ENCODE data around the gene RTEL1. TPM values are rescaled to one million over a fixed set of nuclear protein-coding genes. Genes with fewer than 3 reads are reported as not detected.
A peak's percentile ranks its signal among the peaks of the same experiment; 100 is the strongest.

The RTEL1 gene
- total and polyA plus RNA-seq, 8 donors: 7.6 to 70.4 (median 16.1) TPM

GRCh38 chr20:63664143-63664851 is 6.2 kb downstream of the RTEL1 start:
- no peak overlapping the region for H3K27ac ChIP-seq
- no peak overlapping the region for H3K4me3 ChIP-seq
- 91 to 92% (median 92%) methylated on average over 18 to 22 of the region's 22 CpGs for WGBS, 5 donors
- H3K27me3 ChIP-seq: no peaks in the 10 kb centered on the region
- peaks cover 54 to 93% (median 86%) of the 10 kb centered on the region in 4 donors for H3K36me3 ChIP-seq
- peaks cover 5 to 23% (median 7%) of the 10 kb centered on the region in 4 donors for H3K4me1 ChIP-seq
- intact Hi-C loops (cut with DNase I; ENCODE audit: low total_unique reads): no loop called here
- H3K9me3 ChIP-seq: no peaks in the 10 kb centered on the region
- DNase-seq: no peak
- no peak for TF ChIP-seq CTCF (IDR thresholded peaks at IDR 0.05)
- TF ChIP-seq POLR2AphosphoS5 (IDR thresholded peaks at IDR 0.05): no peak
- no peak for TF ChIP-seq EP300 (IDR thresholded peaks at IDR 0.05)
- TF ChIP-seq POLR2A (IDR thresholded peaks at IDR 0.05): no peak

DNA sequence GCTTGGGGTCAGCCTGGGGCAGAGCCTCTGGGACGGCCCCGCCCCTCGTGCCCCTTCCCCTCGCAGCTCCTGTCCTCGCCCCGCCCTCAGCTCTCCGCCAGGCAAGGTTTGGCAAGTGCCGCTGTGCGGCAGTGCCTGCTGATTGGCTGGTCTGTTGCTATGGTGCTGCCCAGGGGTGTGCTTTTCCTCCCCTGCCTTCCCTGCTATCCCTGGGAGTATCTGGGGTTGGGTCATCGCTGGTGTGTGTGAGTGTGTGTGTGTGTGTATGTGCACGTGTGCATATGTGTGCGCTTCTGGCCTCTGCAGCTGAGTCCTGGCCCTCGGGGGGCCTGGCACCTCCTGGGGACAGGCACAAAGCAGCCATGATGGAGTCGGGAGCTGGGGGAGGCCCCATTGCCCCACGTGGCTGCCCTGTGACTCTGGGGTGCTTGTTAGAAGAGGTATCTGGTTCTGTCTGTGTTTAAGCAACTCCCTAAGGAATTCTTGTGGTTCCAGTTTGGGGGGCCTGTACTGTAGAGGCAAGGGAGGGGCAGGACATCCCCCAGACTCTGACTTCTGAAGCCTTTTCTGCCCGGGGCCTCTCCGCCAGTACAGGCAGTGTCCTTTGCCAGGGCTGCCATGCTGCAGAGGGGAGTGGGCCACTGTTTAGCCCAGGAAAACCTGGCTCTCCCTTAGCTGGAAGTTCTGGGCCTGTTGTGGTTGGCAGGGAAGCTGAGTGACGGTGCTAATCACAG is 6.9 kb downstream of the RTEL1 start:
- Histone ChIP-seq H3K27me3 (no peaks in the 10 kb centered on the region), H3K9me3 (no peaks in the 10 kb centered on the region), H3K4me3 (no peak overlapping the region), H3K27ac (no peak overlapping the region), H3K4me1 (peaks cover 0 to 16% (median 1%) of the 10 kb centered on the region in 4 donors), H3K36me3 (peaks cover 54 to 95% (median 86%) of the 10 kb centered on the region in 4 donors)
- peak in 1 of 2 donors; percentile 37 for DNase-seq
- intact Hi-C loops (cut with DNase I; ENCODE audit: low total_unique reads): no loop called here
- WGBS, 5 donors: 60 to 71% (median 65%) methylated on average over 13 to 18 of the region's 18 CpGs
- no peak for TF ChIP-seq POLR2AphosphoS5 (IDR thresholded peaks at IDR 0.05)
- no peak for TF ChIP-seq CTCF (IDR thresholded peaks at IDR 0.05)
- no peak for TF ChIP-seq POLR2A (IDR thresholded peaks at IDR 0.05)
- no peak for TF ChIP-seq EP300 (IDR thresholded peaks at IDR 0.05)

DNA sequence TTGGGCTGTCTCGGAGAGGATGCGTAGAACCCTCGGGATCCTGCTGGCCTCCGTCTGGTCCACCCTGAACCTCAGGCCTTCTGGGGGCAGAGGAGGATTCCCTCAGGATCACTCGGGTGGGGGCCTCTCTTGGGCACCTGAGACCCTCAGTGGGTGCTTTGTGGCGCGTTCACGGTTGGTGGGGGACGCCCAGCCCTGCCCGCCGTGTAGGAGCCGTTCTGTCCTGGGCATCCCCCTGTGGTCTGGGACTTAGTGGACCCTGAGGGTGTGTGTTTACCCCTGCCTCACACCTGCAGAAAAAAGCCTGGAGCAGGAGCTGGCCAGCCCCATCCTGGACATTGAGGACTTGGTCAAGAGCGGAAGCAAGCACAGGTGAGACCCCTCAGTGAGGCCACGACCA is 7.6 kb downstream of the RTEL1 start:
- Histone ChIP-seq H3K27ac (no peak overlapping the region), H3K9me3 (no peaks in the 10 kb centered on the region), H3K4me1 (peaks cover 0 to 9% (median 0%) of the 10 kb centered on the region in 4 donors), H3K36me3 (peaks cover 54 to 92% (median 84%) of the 10 kb centered on the region in 4 donors), H3K4me3 (no peak overlapping the region), H3K27me3 (no peaks in the 10 kb centered on the region)
- no peak for TF ChIP-seq CTCF (IDR thresholded peaks at IDR 0.05)
- no peak for TF ChIP-seq POLR2AphosphoS5 (IDR thresholded peaks at IDR 0.05)
- TF ChIP-seq EP300 (IDR thresholded peaks at IDR 0.05): no peak
- no peak for TF ChIP-seq POLR2A (IDR thresholded peaks at IDR 0.05)
- 90 to 96% (median 96%) methylated on average over 8 to 14 of the region's 14 CpGs for whole genome bisulfite sequencing, 5 donors
- no peak for DNase-seq
- intact Hi-C loops (cut with DNase I; ENCODE audit: low total_unique reads): no loop called here

DNA sequence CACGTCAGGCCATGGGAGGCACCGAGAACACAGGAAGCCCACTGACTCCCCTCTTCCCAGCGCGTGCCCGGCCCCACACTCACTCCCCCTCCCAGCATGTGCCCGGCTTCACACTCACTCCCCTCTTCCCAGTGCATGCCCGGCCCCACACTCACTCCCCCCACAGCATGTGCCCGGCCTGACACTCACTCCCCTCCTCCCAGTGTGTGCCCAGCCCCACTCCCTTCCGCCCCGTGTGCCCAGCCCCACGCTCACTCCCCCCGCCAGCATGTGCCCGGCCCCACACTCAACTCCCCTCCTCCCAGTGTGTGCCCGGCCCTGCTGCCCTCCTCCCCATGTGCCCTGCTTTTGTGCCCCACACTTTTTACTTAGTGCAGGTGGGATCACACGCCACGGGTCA is 9.7 kb downstream of the RTEL1 start:
- TF ChIP-seq POLR2A (IDR thresholded peaks at IDR 0.05) (no peak), EP300 (IDR thresholded peaks at IDR 0.05) (no peak), POLR2AphosphoS5 (IDR thresholded peaks at IDR 0.05) (no peak), CTCF (IDR thresholded peaks at IDR 0.05) (no peak)
- H3K27ac ChIP-seq: no peak overlapping the region
- WGBS, 5 donors: 92 to 95% (median 93%) methylated on average over 16 of the region's 16 CpGs
- peaks cover 0 to 6% (median 0%) of the 10 kb centered on the region in 4 donors for H3K4me1 ChIP-seq
- H3K36me3 ChIP-seq: peaks cover 39 to 88% (median 74%) of the 10 kb centered on the region in 4 donors
- no peaks in the 10 kb centered on the region for H3K9me3 ChIP-seq
- no peaks in the 10 kb centered on the region for H3K27me3 ChIP-seq
- intact Hi-C loops (cut with DNase I; ENCODE audit: low total_unique reads): no loop called here
- no peak for DNase-seq
- H3K4me3 ChIP-seq: no peak overlapping the region
